ENCODE data around the gene NQO2. TPM values are rescaled to one million over a fixed set of nuclear protein-coding genes. Genes with fewer than 3 reads are reported as not detected.

The NQO2 gene
- total RNA-seq, 1 experiment from 2014 or later, result 26.8 TPM

DNA sequence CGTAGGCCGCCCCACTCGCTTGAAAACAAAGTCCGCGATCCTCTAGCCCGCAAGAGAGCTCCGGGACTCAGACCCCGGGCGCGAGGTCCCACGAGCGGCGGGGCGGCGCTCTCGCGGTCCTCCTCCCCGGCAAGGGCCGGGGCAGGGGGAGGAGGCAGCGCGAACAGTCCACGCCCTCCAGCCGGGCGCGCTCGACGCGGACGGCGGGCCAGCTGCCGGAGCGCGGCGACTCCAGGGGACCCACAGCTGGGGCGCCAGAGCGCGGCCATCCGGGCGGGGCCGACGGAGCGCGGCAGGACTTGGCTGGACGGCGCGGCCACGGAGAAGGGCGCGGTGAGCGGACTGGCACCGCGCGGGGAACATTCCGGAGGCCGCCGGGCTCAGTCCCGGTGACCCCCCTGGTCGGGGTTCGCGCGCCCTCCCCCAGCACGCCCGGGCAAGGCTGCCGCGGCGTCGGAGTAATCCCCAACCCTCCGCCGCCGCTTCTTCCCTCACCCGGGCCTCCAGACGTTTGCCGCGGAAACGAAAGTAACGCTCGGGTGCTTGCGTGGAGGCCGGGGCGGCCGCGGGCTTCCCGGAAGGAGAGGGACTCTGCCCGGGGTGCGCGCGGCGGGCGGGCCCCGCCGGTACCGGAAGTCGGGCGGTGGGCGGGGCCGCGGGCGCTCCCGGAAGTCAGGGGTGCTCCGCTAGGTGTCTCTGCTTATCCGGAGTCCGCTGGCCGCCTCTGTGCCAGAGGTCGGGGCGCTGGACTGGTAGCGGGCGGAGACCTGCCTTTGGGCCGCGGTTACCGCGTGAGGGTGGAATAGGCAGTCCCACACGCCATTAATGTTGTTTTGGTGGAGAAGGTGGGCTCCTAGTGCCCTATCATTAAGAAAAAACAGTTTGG is 68.9 kb downstream of the NQO2 start, which contains the start of gene RIPK1:
Gene RIPK1, plus strand, starts transcription at position 166 of the 886 bp plus-strand sequence. CDS start 8,330 bp downstream, outside the sequence.
- H3K4me3 ChIP-seq (ENCODE audit: low read length), result peak within 1 kb of the TSS; percentile 91
- no peaks in the 10 kb centered on the region for H3K9me3 ChIP-seq (ENCODE audit: low read length)
- CTCF ChIA-PET, result interaction anchor here (0.7 kb wide), 1 partner anchor 780 kb away, joined by 7 read pairs; no protein-coding TSS in a partner anchor
- no peaks in the 10 kb centered on the region for H3F3A ChIP-seq (ENCODE audit: low read length, unreplicated experiment)
- BruUV-seq (replicated peaks), result no TSS peak
- H3K27me3 ChIP-seq (ENCODE audit: low read length), result no peaks in the 10 kb centered on the region
- peaks cover 16% of the 10 kb centered on the region; the same call in 1 of the 2 replicates for H3K4me1 ChIP-seq (ENCODE audit: insufficient read depth, low read length)
- POLR2A ChIA-PET (ENCODE audit: unreplicated experiment), result interaction anchor here (0.5 to 0.6 kb wide), 4 partner anchors 126 to 941 kb away, joined by 3 to 7 read pairs (median 4); no protein-coding TSS in a partner anchor
- H2AFZ ChIP-seq (ENCODE audit: low read length), result peak within 1 kb of the TSS; percentile 80
- ATAC-seq (peak; percentile 73), DNase-seq (peak; percentile 94)
- H3K9me2 ChIP-seq (replicated peaks; ENCODE audit: low read length), result no peaks in the 10 kb centered on the region
- H3K36me3 ChIP-seq (ENCODE audit: low read depth, low read length), result 0 out of 2 replicates have a peak, but pooled peaks cover 5% of the 10 kb centered on the region
- H4K20me1 ChIP-seq (ENCODE audit: low read length), result peaks cover 4% of the 10 kb centered on the region; the same call in 1 of the 2 replicates
- TF ChIP-seq EZH2 (IDR thresholded peaks at IDR 0.05; ENCODE audit: low read length, unreplicated experiment), result no peak
- TF ChIP-seq, protein P1, sequence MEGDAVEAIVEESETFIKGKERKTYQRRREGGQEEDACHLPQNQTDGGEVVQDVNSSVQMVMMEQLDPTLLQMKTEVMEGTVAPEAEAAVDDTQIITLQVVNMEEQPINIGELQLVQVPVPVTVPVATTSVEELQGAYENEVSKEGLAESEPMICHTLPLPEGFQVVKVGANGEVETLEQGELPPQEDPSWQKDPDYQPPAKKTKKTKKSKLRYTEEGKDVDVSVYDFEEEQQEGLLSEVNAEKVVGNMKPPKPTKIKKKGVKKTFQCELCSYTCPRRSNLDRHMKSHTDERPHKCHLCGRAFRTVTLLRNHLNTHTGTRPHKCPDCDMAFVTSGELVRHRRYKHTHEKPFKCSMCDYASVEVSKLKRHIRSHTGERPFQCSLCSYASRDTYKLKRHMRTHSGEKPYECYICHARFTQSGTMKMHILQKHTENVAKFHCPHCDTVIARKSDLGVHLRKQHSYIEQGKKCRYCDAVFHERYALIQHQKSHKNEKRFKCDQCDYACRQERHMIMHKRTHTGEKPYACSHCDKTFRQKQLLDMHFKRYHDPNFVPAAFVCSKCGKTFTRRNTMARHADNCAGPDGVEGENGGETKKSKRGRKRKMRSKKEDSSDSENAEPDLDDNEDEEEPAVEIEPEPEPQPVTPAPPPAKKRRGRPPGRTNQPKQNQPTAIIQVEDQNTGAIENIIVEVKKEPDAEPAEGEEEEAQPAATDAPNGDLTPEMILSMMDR (conservative IDR thresholded peaks at IDR 0.05; ENCODE audit: low read depth, low read length), result peak; percentile 43; the same call in 1 of the 2 replicates
- H3K9ac ChIP-seq (ENCODE audit: low read length), result peak within 1 kb of the TSS; percentile 96
- intact Hi-C loops (cut with micrococcal nuclease), result loop anchor here (2.0 kb wide), 1 partner anchor 50 kb away; the partner anchor contains the start of gene BPHL
- H3K27ac ChIP-seq (ENCODE audit: low read length), result peak within 1 kb of the TSS; percentile 88
- peak within 1 kb of the TSS; percentile 94 for H3K4me2 ChIP-seq (ENCODE audit: low read length)
- peaks cover 71% of the 10 kb centered on the region for H3K79me2 ChIP-seq (ENCODE audit: low read length)

Other genes starting within 250 kb of the NQO2 start
- gene MYLK4, start 249.0 kb upstream of the NQO2 start, total RNA-seq (2014; rRNA removed), result 0.11 and 0.23 TPM in 2 replicates
- 92.2 and 114 TPM in 2 replicates for gene WRNIP1, start 234.5 kb upstream of the NQO2 start, total RNA-seq (2014; rRNA removed)
- 78.7 and 133 TPM in 2 replicates for gene SERPINB1, start 158.0 kb upstream of the NQO2 start, total RNA-seq (2014; rRNA removed)
- gene SERPINB9, start 96.6 kb upstream of the NQO2 start, total RNA-seq (2014; rRNA removed), result 0.26 and 0.92 TPM in 2 replicates
- 119 and 140 TPM in 2 replicates for gene SERPINB6, start 28.3 kb upstream of the NQO2 start, total RNA-seq (2014; rRNA removed)
- gene RIPK1, start 68.6 kb downstream of the NQO2 start, total RNA-seq (2014; rRNA removed), result 14.5 and 17.7 TPM in 2 replicates
- 15.7 and 15.8 TPM in 2 replicates for gene BPHL, start 118.8 kb downstream of the NQO2 start, total RNA-seq (2014; rRNA removed)
- gene TUBB2A, start 157.7 kb downstream of the NQO2 start, total RNA-seq (2014; rRNA removed), result 66.8 and 70.2 TPM in 2 replicates
- gene TUBB2B, start 227.8 kb downstream of the NQO2 start, total RNA-seq (2014; rRNA removed), result 5.1 and 6.5 TPM in 2 replicates

Measured in PC-3 (cell line).